Neural crest cell (in vitro differentiated cells): ENCODE results near the gene MYBBP1A. TPM values are rescaled to one million over a fixed set of nuclear protein-coding genes. Genes with fewer than 3 reads are reported as not detected.
"Not testable (repeated sequence)": the region's sequence is repeated elsewhere in the genome, so short reads cannot be mapped to it uniquely, and the experiment has no call there.

Experiments used
- DNase-seq: peaks from one replicate; pipeline ENCODE4 v3.0.0; 2021; ENCODE audit warnings: low read depth, mixed read lengths, low spot score
- H3K27ac Mint-ChIP-seq: one replicate; pipeline ENCODE4 v1.8.0; 2021; ENCODE audit warnings: mild to moderate bottlenecking, mixed read lengths; ENCODE audit not compliant: unreplicated experiment
- H3K27me3 Mint-ChIP-seq: 2 replicates; pipeline ENCODE4 v1.8.0; 2021; ENCODE audit warnings: low read depth, mild to moderate bottlenecking, mixed read lengths
- H3K36me3 Mint-ChIP-seq: 2 replicates; pipeline ENCODE4 v1.8.0; 2021; ENCODE audit warnings: low read depth, mild to moderate bottlenecking, mixed read lengths
- H3K4me1 Mint-ChIP-seq: 2 replicates; pipeline ENCODE4 v1.8.0; 2021; ENCODE audit warnings: mixed read lengths
- H3K4me3 Mint-ChIP-seq: one replicate; pipeline ENCODE4 v1.8.0; 2021; ENCODE audit warnings: mild to moderate bottlenecking, mixed read lengths
- H3K9me3 Mint-ChIP-seq: 2 replicates; pipeline ENCODE4 v1.8.0; 2021; ENCODE audit warnings: mixed read lengths
- CTCF ChIP-seq: fragments of 200-600 bp; sonication (generic); conservative IDR thresholded peaks from 2 replicates; pipeline ENCODE4 v1.5.0; 2021; ENCODE audit warnings: antibody characterized with exemption, mild to moderate bottlenecking
- long read RNA-seq: library from polyadenylated mRNA; unstranded; transcript quantifications from one replicate; pipeline ENCODE4 v2.0.0, GENCODE V29; 2020
- total RNA-seq: library from RNA; stranded (reverse); gene quantifications from 2 replicates; pipeline ENCODE4 v1.2.1, GENCODE V29; 2021

Gene MYBBP1A
- 67.0 and 69.3 TPM in 2 replicates for total RNA-seq
- long read RNA-seq, partial matches to known transcripts: 1 of 2 reads
- long read RNA-seq, other reads (novel, unspliced or antisense): 1 of 2 reads

GRCh38 chr17:4554997-4555799 lies at the start of gene MYBBP1A:
MYBBP1A (minus strand) TSS chr17:4555384; CDS start chr17:4555324, 60 bp downstream.
- peaks cover 3% of the 10 kb centered on the region for H3K36me3 Mint-ChIP-seq
- H3K4me1 Mint-ChIP-seq: peaks cover 26% of the 10 kb centered on the region
- no peaks in the 10 kb centered on the region for H3K9me3 Mint-ChIP-seq
- peak; percentile 94 for DNase-seq
- TF ChIP-seq CTCF: peak; percentile 55
- no peaks in the 10 kb centered on the region for H3K27me3 Mint-ChIP-seq
- H3K4me3 Mint-ChIP-seq: peak within 1 kb of the TSS; percentile 93
- H3K27ac Mint-ChIP-seq: peak within 1 kb of the TSS; percentile 97

GRCh38 chr17:4604736-4605135 lies 49.6 kb upstream of the MYBBP1A start:
- Mint-ChIP-seq H3K4me1 (peaks cover 24% of the 10 kb centered on the region), H3K27ac (peak overlapping the region; percentile 71)
- H3K9me3 Mint-ChIP-seq: not testable (repeated sequence)

GRCh38 chr17:4604111-4604644 lies 49.0 kb upstream of the MYBBP1A start:
- Mint-ChIP-seq H3K36me3 (no peaks in the 10 kb centered on the region), H3K4me1 (peaks cover 30% of the 10 kb centered on the region), H3K4me3 (peak overlapping the region; percentile 21), H3K9me3 (no peaks in the 10 kb centered on the region), H3K27me3 (peaks cover 9% of the 10 kb centered on the region), H3K27ac (no peak overlapping the region)
- no peak for DNase-seq
- TF ChIP-seq CTCF: no peak

More at GRCh38 chr17:4604736-4605135, 49.6 kb upstream of the MYBBP1A start:
- H3K36me3 Mint-ChIP-seq, H3K4me3 Mint-ChIP-seq, H3K27me3 Mint-ChIP-seq, DNase-seq: not testable (repeated sequence)

- peaks cover 29% of the 10 kb centered on the region for H3K4me1 Mint-ChIP-seq
Observed at GRCh38 chr17:4602041-4602440, 46.9 kb upstream of the MYBBP1A start.

GRCh38 chr17:4601326-4601725 lies 46.1 kb upstream of the MYBBP1A start:
- no peak for TF ChIP-seq CTCF
- Mint-ChIP-seq H3K36me3 (no peaks in the 10 kb centered on the region), H3K27me3 (peaks cover 5% of the 10 kb centered on the region), H3K27ac (no peak overlapping the region), H3K4me3 (no peak overlapping the region), H3K9me3 (no peaks in the 10 kb centered on the region), H3K4me1 (peaks cover 29% of the 10 kb centered on the region)
- no peak for DNase-seq

More at GRCh38 chr17:4602041-4602440, 46.9 kb upstream of the MYBBP1A start:
- Mint-ChIP-seq H3K4me3 (no peak overlapping the region), H3K36me3 (no peaks in the 10 kb centered on the region), H3K27ac (no peak overlapping the region), H3K27me3 (peaks cover 5% of the 10 kb centered on the region), H3K9me3 (no peaks in the 10 kb centered on the region)
- no peak for DNase-seq
- TF ChIP-seq CTCF: no peak

GRCh38 chr17:4600563-4600962 lies 45.4 kb upstream of the MYBBP1A start:
- H3K4me1 Mint-ChIP-seq: peaks cover 29% of the 10 kb centered on the region
- H3K4me3 Mint-ChIP-seq: no peak overlapping the region
- TF ChIP-seq CTCF: no peak
- no peak for DNase-seq
- peaks cover 5% of the 10 kb centered on the region for H3K27me3 Mint-ChIP-seq
- H3K27ac Mint-ChIP-seq: no peak overlapping the region
- H3K9me3 Mint-ChIP-seq: no peaks in the 10 kb centered on the region
- H3K36me3 Mint-ChIP-seq: no peaks in the 10 kb centered on the region
